Activated T-helper 1 cell treated with anti-CD3 and anti-CD28 coated beads, Interleukin-12 subunit alpha, Interleukin-12 subunit beta, Interleukin-2, Interleukin-4 antibody, amounts not matched to agents 30 ng/mL and 10 ng/mL and 1 ng/mL, durations not matched to agents 14 hours and 24 hours and 36 hours (primary cell): ENCODE data around the gene FN3KRP. TPM values are rescaled to one million over a fixed set of nuclear protein-coding genes. Genes with fewer than 3 reads are reported as not detected.

Experiments
- DNase-seq: peaks from one replicate; pipeline ENCODE4 v3.0.0; 2021; ENCODE audit warnings: low spot score
- H3K27ac Mint-ChIP-seq: one replicate; pipeline ENCODE4 v1.8.0; 2021; ENCODE audit warnings: mild to moderate bottlenecking, mixed read lengths
- H3K27me3 Mint-ChIP-seq: one replicate; pipeline ENCODE4 v1.8.0; 2022; ENCODE audit warnings: mild to moderate bottlenecking, moderate library complexity, mixed read lengths; ENCODE audit not compliant: insufficient read depth
- H3K36me3 Mint-ChIP-seq: one replicate; pipeline ENCODE4 v1.8.0; 2021; ENCODE audit warnings: low read depth, mixed read lengths
- H3K4me1 Mint-ChIP-seq: one replicate; pipeline ENCODE4 v1.8.0; 2021; ENCODE audit warnings: low read depth, mixed read lengths
- H3K4me3 Mint-ChIP-seq: one replicate; pipeline ENCODE4 v1.8.0; 2021; ENCODE audit warnings: mild to moderate bottlenecking, moderate library complexity, mixed read lengths
- H3K9me3 Mint-ChIP-seq: one replicate; pipeline ENCODE4 v1.8.0; 2021; ENCODE audit warnings: mixed read lengths
- intact Hi-C: fragments of 100-400 bp; cut with micrococcal nuclease; formaldehyde crosslinking; loops from one replicate; pipeline ENCODE4 v1.15.1; 2024
- total RNA-seq: library from RNA; stranded (reverse); gene quantifications from 2 replicates; pipeline ENCODE4 v1.2.3, GENCODE V29; 2022

FN3KRP gene
- total RNA-seq, 1 donor from 2014 or later, result 37.6 TPM

GRCh38 chr17:82679586-82680465 lies 36.7 kb upstream of the FN3KRP start:
- DNase-seq, result no peak
- no peaks in the 10 kb centered on the region for H3K36me3 Mint-ChIP-seq
- intact Hi-C loops, result no loop called here
- no peak overlapping the region for H3K4me3 Mint-ChIP-seq
- no peaks in the 10 kb centered on the region for H3K27me3 Mint-ChIP-seq
- H3K27ac Mint-ChIP-seq, result no peak overlapping the region
- peaks cover 11% of the 10 kb centered on the region for H3K9me3 Mint-ChIP-seq
- no peaks in the 10 kb centered on the region for H3K4me1 Mint-ChIP-seq

DNA sequence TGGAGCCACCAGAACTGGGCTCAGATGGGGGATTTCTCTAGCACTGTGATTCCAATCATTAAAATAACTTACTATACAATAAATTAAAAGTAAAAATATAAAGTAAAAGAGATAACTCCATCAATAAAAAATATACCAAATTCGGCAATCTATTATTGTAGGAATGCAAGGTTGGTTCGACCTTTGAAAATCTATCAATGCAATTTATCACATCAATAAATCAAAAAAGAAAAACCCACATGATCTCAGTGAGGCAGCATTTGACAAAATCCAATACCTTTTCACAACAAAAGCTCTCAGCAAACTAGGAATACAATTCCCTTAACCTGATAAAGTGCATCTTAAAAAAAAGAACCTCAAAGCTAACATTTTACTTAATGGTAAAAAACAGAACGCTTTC lies 35.0 kb upstream of the FN3KRP start:
- no peaks in the 10 kb centered on the region for H3K27me3 Mint-ChIP-seq
- intact Hi-C loops, result no loop called here
- peaks cover 11% of the 10 kb centered on the region for H3K9me3 Mint-ChIP-seq
- no peaks in the 10 kb centered on the region for H3K4me1 Mint-ChIP-seq
- no peak overlapping the region for H3K4me3 Mint-ChIP-seq
- H3K27ac Mint-ChIP-seq, result no peak overlapping the region
- no peaks in the 10 kb centered on the region for H3K36me3 Mint-ChIP-seq
- no peak for DNase-seq

- Mint-ChIP-seq H3K4me1 (no peaks in the 10 kb centered on the region), H3K27ac (no peak overlapping the region), H3K9me3 (peaks cover 11% of the 10 kb centered on the region), H3K36me3 (no peaks in the 10 kb centered on the region), H3K4me3 (no peak overlapping the region), H3K27me3 (no peaks in the 10 kb centered on the region)
- no peak for DNase-seq
- intact Hi-C loops, result no loop called here
Measured at GRCh38 chr17:82683534-82683933, 33.0 kb upstream of the FN3KRP start.

DNA sequence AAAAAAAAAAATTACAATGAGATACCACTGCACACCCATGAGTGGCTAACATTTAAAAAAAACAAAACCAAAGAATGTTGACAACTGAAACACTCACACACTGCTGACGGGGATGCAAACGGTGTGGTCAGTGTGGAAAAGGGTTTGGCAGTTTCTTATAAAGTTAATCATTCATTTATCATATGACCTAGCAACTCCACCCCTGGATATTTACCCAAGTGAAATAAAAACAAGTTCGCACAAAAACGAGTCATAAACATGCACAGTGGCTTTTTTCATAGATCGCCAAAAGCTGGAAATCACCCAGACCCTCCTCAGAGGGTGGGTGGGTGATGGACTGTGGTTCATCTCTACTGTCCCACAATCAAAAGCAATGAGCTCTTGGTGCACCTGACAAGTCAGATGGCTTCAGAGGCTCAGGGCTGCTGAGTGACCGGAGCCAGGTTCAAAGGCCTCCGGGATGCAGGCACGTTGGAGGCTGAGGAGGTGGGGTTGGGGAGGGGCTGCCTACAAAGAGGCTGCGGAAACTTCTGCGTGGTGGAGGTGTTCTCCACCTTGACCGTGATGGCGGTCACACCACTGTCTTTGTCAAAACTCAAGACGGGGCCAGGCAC lies 32.2 kb upstream of the FN3KRP start:
- Mint-ChIP-seq H3K27me3 (no peaks in the 10 kb centered on the region), H3K9me3 (peaks cover 11% of the 10 kb centered on the region), H3K4me1 (no peaks in the 10 kb centered on the region), H3K27ac (no peak overlapping the region), H3K36me3 (no peaks in the 10 kb centered on the region), H3K4me3 (no peak overlapping the region)
- DNase-seq, result no peak
- intact Hi-C loops, result no loop called here

- intact Hi-C loops, result no loop called here
- H3K27me3 Mint-ChIP-seq, result no peaks in the 10 kb centered on the region
- peaks cover 11% of the 10 kb centered on the region for H3K9me3 Mint-ChIP-seq
- no peak overlapping the region for H3K4me3 Mint-ChIP-seq
- DNase-seq, result no peak
- no peaks in the 10 kb centered on the region for H3K4me1 Mint-ChIP-seq
- H3K27ac Mint-ChIP-seq, result no peak overlapping the region
- H3K36me3 Mint-ChIP-seq, result no peaks in the 10 kb centered on the region
Measured at GRCh38 chr17:82685291-82685690, 31.2 kb upstream of the FN3KRP start.

- Mint-ChIP-seq H3K9me3 (peaks cover 9% of the 10 kb centered on the region), H3K4me3 (no peak overlapping the region), H3K36me3 (no peaks in the 10 kb centered on the region), H3K27ac (no peak overlapping the region), H3K4me1 (peaks cover 7% of the 10 kb centered on the region), H3K27me3 (no peaks in the 10 kb centered on the region)
- intact Hi-C loops, result no loop called here
- DNase-seq, result no peak
Measured at GRCh38 chr17:82686366-82687324, 29.9 kb upstream of the FN3KRP start.

DNA sequence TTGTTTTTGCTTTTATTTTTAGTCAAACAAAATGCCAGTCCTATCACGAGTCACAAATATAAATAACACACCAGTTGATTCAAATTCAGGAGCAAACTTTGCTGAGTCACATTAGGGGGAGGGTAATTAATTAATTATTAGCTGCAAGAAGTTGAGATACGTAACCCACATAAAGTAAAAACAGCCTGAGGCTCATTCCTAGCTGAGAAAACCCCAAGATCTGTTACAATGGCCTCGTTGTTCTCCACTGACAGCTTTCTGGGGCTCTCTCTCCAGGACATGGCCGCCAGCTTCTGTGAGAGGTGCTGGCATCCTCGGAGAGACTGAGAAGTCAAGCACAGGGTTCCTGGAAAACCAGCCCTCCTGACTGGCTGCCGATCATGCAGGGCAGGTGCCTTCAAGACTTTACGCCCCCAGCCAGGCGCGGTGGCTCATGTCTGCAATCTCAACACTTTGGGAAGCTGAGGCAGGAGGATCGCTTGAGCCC lies 29.1 kb upstream of the FN3KRP start:
- no peak for DNase-seq
- no peaks in the 10 kb centered on the region for H3K36me3 Mint-ChIP-seq
- no peaks in the 10 kb centered on the region for H3K27me3 Mint-ChIP-seq
- intact Hi-C loops, result no loop called here
- peaks cover 1% of the 10 kb centered on the region for H3K9me3 Mint-ChIP-seq
- H3K4me1 Mint-ChIP-seq, result peaks cover 7% of the 10 kb centered on the region
- no peak overlapping the region for H3K27ac Mint-ChIP-seq
- no peak overlapping the region for H3K4me3 Mint-ChIP-seq

DNA sequence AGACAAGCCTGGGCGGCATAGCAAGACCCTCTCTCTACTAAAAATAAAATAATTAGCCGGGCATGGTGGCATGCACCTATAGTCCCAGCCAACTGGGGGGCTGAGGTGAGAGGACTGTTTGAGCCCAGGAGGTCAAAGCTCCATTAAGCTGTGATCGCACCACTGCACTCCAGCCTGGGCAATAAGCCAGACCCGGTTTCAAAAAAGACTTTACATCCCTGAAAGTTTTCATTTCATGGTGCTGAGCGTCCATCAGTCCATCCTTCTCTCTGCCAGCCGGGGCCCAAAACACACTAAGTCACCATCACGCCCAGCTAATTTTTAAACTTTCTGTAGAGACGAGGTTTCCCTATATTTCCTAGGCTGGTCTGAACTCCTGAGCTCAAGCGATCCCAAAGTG lies 28.6 kb upstream of the FN3KRP start:
- H3K9me3 Mint-ChIP-seq, result no peaks in the 10 kb centered on the region
- peaks cover 7% of the 10 kb centered on the region for H3K4me1 Mint-ChIP-seq
- no peak overlapping the region for H3K27ac Mint-ChIP-seq
- no peak overlapping the region for H3K4me3 Mint-ChIP-seq
- no peaks in the 10 kb centered on the region for H3K36me3 Mint-ChIP-seq
- DNase-seq, result no peak
- no peaks in the 10 kb centered on the region for H3K27me3 Mint-ChIP-seq
- intact Hi-C loops, result no loop called here

DNA sequence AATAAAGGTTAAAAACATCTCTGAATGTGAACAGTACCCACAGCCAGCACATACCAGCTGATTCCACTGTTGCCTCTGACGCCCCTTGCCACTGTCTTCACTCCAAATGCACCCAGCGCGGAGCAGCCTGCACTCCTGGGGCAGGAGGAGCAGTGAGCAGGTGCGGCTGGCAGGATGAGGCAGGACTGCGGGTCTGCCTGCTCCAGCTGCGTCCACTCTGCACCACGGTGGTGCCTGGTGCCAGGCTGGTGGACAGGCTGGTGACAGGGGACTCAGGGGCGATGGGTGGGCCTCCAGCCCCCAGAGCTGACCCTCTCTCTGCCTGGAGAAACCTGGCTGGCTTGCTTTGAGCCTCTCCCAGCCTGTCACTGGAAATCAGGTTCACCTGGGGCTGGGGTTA lies 27.4 kb upstream of the FN3KRP start:
- intact Hi-C loops, result no loop called here
- no peak overlapping the region for H3K27ac Mint-ChIP-seq
- peaks cover 7% of the 10 kb centered on the region for H3K4me1 Mint-ChIP-seq
- peaks cover 6% of the 10 kb centered on the region for H3K9me3 Mint-ChIP-seq
- H3K4me3 Mint-ChIP-seq, result no peak overlapping the region
- no peaks in the 10 kb centered on the region for H3K27me3 Mint-ChIP-seq
- DNase-seq, result no peak
- H3K36me3 Mint-ChIP-seq, result no peaks in the 10 kb centered on the region

DNA sequence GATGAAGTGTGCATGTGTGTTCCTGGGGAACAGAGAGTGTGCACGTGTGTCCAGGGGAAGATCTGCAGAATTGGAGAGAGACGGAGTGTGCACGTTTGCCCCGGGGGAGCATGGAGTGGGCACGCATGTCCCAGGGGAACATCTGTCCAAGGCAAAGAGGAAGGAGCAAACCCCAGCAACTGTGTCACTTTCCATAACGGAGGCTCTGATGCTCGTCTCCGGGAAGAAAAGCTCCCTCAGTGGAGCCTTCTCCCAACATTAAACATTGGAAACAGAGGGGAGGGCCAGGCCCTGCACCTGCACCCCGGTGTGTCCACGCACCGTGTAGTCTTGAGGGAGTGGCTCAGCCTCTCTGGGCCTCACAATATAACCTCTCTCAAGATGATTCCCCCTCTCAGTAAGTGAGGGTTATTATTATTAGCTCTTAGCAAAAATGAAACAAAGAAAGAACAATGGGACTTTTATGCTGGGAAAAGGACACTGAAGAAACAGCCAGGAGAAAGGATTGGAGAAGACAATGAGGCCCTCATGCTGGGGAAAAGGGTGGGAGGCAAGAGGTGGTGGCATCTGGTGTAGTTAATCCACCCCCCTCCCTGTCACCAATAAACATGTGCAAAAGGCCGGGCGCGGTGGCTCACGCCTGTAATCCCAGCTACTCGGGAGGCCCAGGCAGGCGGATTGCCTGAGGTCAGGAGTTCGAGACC lies 25.6 kb upstream of the FN3KRP start:
- no peaks in the 10 kb centered on the region for H3K36me3 Mint-ChIP-seq
- no peak for DNase-seq
- peaks cover 7% of the 10 kb centered on the region for H3K4me1 Mint-ChIP-seq
- no peak overlapping the region for H3K4me3 Mint-ChIP-seq
- intact Hi-C loops, result no loop called here
- no peak overlapping the region for H3K27ac Mint-ChIP-seq
- H3K9me3 Mint-ChIP-seq, result peaks cover 18% of the 10 kb centered on the region
- H3K27me3 Mint-ChIP-seq, result peaks cover 2% of the 10 kb centered on the region

DNA sequence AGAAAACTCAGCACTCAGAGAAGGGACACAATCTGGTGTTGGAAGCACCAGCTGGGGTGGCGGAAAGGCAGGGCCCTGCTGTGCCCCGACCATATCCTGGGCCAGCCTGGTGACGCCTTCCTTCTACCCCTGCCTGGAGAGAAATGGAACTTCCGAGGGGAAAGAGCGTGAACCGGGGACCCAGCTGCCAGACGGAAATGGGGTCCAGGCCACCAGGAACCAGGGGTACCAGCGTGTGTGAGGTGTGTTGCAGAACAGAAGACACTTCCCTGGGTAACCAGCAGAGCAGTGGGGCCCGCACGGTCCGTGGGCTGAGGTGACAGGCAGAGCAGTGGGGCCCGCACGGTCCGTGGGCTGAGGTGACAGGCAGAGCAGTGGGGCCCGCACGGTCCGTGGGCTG lies 24.8 kb upstream of the FN3KRP start:
- intact Hi-C loops, result no loop called here
- Mint-ChIP-seq H3K27me3 (peaks cover 8% of the 10 kb centered on the region), H3K4me1 (peaks cover 7% of the 10 kb centered on the region), H3K36me3 (no peaks in the 10 kb centered on the region), H3K4me3 (no peak overlapping the region), H3K27ac (no peak overlapping the region), H3K9me3 (peaks cover 18% of the 10 kb centered on the region)
- DNase-seq, result no peak

GRCh38 chr17:82692268-82692667 lies 24.2 kb upstream of the FN3KRP start:
- no peak overlapping the region for H3K27ac Mint-ChIP-seq
- H3K4me1 Mint-ChIP-seq, result peaks cover 7% of the 10 kb centered on the region
- no peak overlapping the region for H3K4me3 Mint-ChIP-seq
- H3K9me3 Mint-ChIP-seq, result peaks cover 18% of the 10 kb centered on the region
- no peak for DNase-seq
- peaks cover 8% of the 10 kb centered on the region for H3K27me3 Mint-ChIP-seq
- intact Hi-C loops, result no loop called here
- no peaks in the 10 kb centered on the region for H3K36me3 Mint-ChIP-seq
